ENCODE data around the gene SLC6A13.

- TF ChIP-seq CTCF (IDR thresholded peaks at IDR 0.05; ENCODE audit: poor library complexity, severe bottlenecking) (no peak), EP300 (conservative IDR thresholded peaks at IDR 0.05; ENCODE audit: poor library complexity, severe bottlenecking) (no peak), POLR2AphosphoS5 (IDR thresholded peaks at IDR 0.05) (no peak), TAF1 (IDR thresholded peaks at IDR 0.05; ENCODE audit: low read depth) (no peak), EZH2 (IDR thresholded peaks at IDR 0.05; ENCODE audit: borderline replicate concordance, insufficient read depth, low read length, poor library complexity, severe bottlenecking) (no peak), SMC3 (conservative IDR thresholded peaks at IDR 0.05; ENCODE audit: poor library complexity) (no peak), RAD21 (conservative IDR thresholded peaks at IDR 0.05) (no peak)
These were observed 83.9 kb downstream of the SLC6A13 start for GRCh38 chr12:178829-179109.

Measured in neural cell (in vitro differentiated cells).